Transverse colon (tissue), 3 donors: Measurements from ENCODE around the gene C1QTNF6.

Source experiments
- CTCF ChIP-seq, 5 experiments: fragments of 200-600 bp in 3 of 5; fragments of 450-650 bp in 2 of 5; sonication (generic) in 3 of 5; IDR thresholded peaks; 1 replicate in 2 of 5; 2 replicates in 3 of 5; pipeline ENCODE4 v1.5.1; 2016 to 2017; ENCODE audit warnings: antibody characterized with exemption in 5 of 5, inconsistent platforms in 3 of 5, mild to moderate bottlenecking in 2 of 5, moderate library complexity in 1 of 5
- POLR2A ChIP-seq: fragments of 450-650 bp; IDR thresholded peaks from one replicate; pipeline ENCODE4 v1.6.1; 2016; ENCODE audit warnings: antibody characterized with exemption, mild to moderate bottlenecking, moderate library complexity

GRCh38 chr22:37140686-37141323 is 47.2 kb downstream of the C1QTNF6 start:
- no peak for TF ChIP-seq CTCF (IDR thresholded peaks at IDR 0.05)
- no peak for TF ChIP-seq POLR2A
